RWPE1 (cell line): ENCODE results near the gene ARAF.

Experiments used
- CTCF ChIA-PET: fragments of 350-600 bp; sonication (Branson Sonifier 250); formaldehyde crosslinking; extraction: SDS; loops from one replicate; lab custom pipeline; 2021; lab: Yijun Ruan, JAX
- POLR2A ChIA-PET: fragments of 400-600 bp; formaldehyde crosslinking; extraction: SDS; loops from one replicate; lab custom pipeline; 2020; ENCODE audit warnings: antibody characterized with exemption; ENCODE audit not compliant: low non-redundant PET; lab: Yijun Ruan, JAX
- DNase-seq: peaks from one replicate; pipeline ENCODE4 v3.0.0; 2012; ENCODE audit warnings: low spot score
- H3K27ac ChIP-seq: fragments of 450-650 bp; 2 replicates; pipeline ENCODE4 v1.5.1; 2017
- TF ChIP-seq, protein P1 (sequence below): fragments of 450-650 bp; conservative IDR thresholded peaks from 2 replicates; pipeline ENCODE4 v1.5.1; 2017; ENCODE audit warnings: low read depth, mild to moderate bottlenecking

ARAF gene

DNA sequence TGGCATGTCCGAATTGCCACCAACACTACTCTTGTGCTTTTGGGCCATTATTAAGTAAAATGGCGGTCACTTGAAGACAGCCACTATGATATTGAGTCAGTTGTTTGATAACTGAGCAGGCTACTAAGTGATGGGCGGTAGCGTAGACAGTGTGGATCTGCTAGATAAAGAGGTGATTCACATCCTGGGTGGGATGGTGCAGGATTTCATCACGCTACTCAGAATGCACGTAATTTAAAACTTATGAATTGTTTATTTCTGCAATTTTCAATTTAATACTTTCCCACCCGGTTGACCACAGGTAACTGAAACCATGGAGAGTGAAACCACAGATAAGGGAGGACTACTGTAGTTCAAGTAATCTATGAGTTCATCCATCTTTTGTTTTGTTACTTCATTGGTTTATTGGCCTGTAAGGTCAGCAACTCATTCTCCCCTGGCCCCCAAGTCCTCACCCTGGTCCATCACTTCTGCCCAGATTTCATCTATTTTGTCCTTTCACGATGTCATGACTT, 2.9 kb downstream of the ARAF start:
- CTCF ChIA-PET: no interaction called here
- TF ChIP-seq, protein P1, sequence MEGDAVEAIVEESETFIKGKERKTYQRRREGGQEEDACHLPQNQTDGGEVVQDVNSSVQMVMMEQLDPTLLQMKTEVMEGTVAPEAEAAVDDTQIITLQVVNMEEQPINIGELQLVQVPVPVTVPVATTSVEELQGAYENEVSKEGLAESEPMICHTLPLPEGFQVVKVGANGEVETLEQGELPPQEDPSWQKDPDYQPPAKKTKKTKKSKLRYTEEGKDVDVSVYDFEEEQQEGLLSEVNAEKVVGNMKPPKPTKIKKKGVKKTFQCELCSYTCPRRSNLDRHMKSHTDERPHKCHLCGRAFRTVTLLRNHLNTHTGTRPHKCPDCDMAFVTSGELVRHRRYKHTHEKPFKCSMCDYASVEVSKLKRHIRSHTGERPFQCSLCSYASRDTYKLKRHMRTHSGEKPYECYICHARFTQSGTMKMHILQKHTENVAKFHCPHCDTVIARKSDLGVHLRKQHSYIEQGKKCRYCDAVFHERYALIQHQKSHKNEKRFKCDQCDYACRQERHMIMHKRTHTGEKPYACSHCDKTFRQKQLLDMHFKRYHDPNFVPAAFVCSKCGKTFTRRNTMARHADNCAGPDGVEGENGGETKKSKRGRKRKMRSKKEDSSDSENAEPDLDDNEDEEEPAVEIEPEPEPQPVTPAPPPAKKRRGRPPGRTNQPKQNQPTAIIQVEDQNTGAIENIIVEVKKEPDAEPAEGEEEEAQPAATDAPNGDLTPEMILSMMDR: no peak
- DNase-seq: no peak
- H3K27ac ChIP-seq: no peak overlapping the region
- POLR2A ChIA-PET: no interaction called here

DNA sequence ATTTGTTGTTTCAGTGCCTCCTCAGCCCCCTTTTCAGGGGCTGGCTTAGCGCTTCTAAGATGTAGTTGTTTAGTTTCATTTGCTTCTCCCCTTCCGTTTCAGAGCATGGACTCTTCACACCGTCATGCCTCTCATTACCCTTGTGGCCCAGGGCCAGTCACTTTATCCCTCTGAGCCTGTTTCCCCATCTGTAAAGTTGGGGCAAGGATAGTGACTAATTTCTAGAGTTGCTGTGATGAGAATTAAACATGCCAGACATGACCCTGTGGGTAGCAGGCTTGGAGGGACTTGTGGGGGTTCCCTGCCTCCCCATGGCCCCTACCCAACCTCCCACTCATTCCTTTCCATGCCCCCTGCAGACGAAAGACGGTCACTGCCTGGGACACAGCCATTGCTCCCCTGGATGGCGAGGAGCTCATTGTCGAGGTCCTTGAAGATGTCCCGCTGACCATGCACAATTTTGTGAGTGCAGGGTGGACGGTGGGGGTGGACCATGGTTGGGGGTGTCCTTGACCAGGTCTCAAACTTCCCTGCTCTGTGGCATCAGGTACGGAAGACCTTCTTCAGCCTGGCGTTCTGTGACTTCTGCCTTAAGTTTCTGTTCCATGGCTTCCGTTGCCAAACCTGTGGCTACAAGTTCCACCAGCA, 3.6 kb downstream of the ARAF start:
- H3K27ac ChIP-seq: peak overlapping the region; percentile 33
- POLR2A ChIA-PET: no interaction called here
- TF ChIP-seq, protein P1: no peak
- CTCF ChIA-PET: no interaction called here
- DNase-seq: no peak

GRCh38 chrX:47566841-47567240, 5.8 kb downstream of the ARAF start:
- no peak for DNase-seq
- ChIA-PET CTCF (no interaction called here), POLR2A (no interaction called here)
- TF ChIP-seq, protein P1: no peak
- H3K27ac ChIP-seq: no peak overlapping the region

- CTCF ChIA-PET: interaction anchor here (0.6 to 0.7 kb wide), 2 partner anchors 12 to 71 kb away, joined by 3 to 4 read pairs; no protein-coding TSS in a partner anchor
- TF ChIP-seq, protein P1: no peak
- no peak overlapping the region for H3K27ac ChIP-seq
- POLR2A ChIA-PET: no interaction called here
- DNase-seq: no peak
Observed at GRCh38 chrX:47568656-47569295, 7.8 kb downstream of the ARAF start.

DNA sequence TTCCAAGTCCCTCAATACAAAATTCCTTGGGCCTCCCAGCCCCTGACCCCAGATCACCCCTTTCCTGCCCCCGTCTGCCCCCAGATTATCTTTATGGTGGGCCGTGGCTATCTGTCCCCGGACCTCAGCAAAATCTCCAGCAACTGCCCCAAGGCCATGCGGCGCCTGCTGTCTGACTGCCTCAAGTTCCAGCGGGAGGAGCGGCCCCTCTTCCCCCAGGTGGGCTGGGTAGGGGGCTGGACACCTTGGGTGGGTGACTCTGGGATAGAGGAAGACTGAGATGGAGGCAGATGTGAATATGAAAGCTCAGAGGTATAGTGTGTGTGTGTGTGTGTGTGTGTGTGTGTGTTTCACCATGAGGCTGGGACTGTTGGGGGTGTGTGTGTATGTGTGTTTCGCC, 9.8 kb downstream of the ARAF start:
- TF ChIP-seq, protein P1: no peak
- DNase-seq: no peak
- H3K27ac ChIP-seq: peak overlapping the region; percentile 97
- ChIA-PET CTCF (no interaction called here), POLR2A (no interaction called here)

GRCh38 chrX:47571215-47571614, 10.2 kb downstream of the ARAF start:
- H3K27ac ChIP-seq: peak overlapping the region; percentile 97
- no peak for DNase-seq
- ChIA-PET CTCF (no interaction called here), POLR2A (no interaction called here)
- TF ChIP-seq, protein P1: no peak
